PFSK-1 (cell line): ENCODE results near the gene MRPS18C.

Experiments used
- FOXP2 ChIP-seq: optimal IDR thresholded peaks from 2 replicates; pipeline ENCODE3; 2011; ENCODE audit warnings: borderline replicate concordance, control low read depth, inconsistent platforms; ENCODE audit not compliant: insufficient read depth; ENCODE audit errors: extremely low read length, extremely low read depth
- POLR2AphosphoS5 ChIP-seq: IDR thresholded peaks from 2 replicates; pipeline ENCODE4 v1.6.1; 2012; ENCODE audit warnings: low read depth, mild to moderate bottlenecking, control low read depth, low read length, moderate library complexity
- SIN3A ChIP-seq: IDR thresholded peaks from 2 replicates; pipeline ENCODE4 v1.6.1; 2012; ENCODE audit warnings: mild to moderate bottlenecking, low read length, moderate library complexity, borderline replicate concordance; ENCODE audit not compliant: insufficient read depth
- TAF1 ChIP-seq: IDR thresholded peaks from 2 replicates; pipeline ENCODE4 v1.6.1; 2012; ENCODE audit warnings: low read length, control low read depth, borderline replicate concordance; ENCODE audit not compliant: insufficient read depth
- TF ChIP-seq, protein P1 (sequence below), 2 experiments: IDR thresholded peaks; 2 replicates each; pipeline versions ENCODE4 v1.6.1 to v1.8.0; 2011 to 2012; ENCODE audit warnings: low read depth in 2 of 2, low read length in 2 of 2, control low read depth in 1 of 2, inconsistent platforms in 1 of 2, mild to moderate bottlenecking in 1 of 2, moderate library complexity in 1 of 2; ENCODE audit not compliant: insufficient read depth in 1 of 2

DNA sequence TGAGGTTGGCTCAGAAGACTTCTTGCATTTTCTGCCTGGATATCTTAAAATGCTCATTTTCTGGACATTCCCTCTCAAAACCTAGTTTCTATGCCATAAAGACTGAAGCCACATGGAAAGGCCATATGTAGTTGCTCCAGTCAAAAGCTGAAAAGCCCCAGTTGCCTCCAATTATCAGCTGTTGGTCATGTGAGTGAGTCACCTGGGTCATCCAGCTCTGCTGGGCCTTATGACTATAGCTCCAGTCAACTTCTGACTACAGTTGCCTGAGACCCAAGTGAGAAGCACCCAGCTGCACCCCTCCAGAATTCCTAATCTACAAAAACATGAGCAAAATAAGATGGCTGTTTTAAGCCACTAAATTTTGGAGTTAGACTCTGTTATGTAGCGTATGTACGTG lies 42.2 kb upstream of the MRPS18C start:
- TF ChIP-seq, protein P1, sequence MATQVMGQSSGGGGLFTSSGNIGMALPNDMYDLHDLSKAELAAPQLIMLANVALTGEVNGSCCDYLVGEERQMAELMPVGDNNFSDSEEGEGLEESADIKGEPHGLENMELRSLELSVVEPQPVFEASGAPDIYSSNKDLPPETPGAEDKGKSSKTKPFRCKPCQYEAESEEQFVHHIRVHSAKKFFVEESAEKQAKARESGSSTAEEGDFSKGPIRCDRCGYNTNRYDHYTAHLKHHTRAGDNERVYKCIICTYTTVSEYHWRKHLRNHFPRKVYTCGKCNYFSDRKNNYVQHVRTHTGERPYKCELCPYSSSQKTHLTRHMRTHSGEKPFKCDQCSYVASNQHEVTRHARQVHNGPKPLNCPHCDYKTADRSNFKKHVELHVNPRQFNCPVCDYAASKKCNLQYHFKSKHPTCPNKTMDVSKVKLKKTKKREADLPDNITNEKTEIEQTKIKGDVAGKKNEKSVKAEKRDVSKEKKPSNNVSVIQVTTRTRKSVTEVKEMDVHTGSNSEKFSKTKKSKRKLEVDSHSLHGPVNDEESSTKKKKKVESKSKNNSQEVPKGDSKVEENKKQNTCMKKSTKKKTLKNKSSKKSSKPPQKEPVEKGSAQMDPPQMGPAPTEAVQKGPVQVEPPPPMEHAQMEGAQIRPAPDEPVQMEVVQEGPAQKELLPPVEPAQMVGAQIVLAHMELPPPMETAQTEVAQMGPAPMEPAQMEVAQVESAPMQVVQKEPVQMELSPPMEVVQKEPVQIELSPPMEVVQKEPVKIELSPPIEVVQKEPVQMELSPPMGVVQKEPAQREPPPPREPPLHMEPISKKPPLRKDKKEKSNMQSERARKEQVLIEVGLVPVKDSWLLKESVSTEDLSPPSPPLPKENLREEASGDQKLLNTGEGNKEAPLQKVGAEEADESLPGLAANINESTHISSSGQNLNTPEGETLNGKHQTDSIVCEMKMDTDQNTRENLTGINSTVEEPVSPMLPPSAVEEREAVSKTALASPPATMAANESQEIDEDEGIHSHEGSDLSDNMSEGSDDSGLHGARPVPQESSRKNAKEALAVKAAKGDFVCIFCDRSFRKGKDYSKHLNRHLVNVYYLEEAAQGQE (IDR thresholded peaks at IDR 0.05; ENCODE audit: insufficient read depth in 1 of 2, low read depth in 2 of 2, low read length in 2 of 2): no peak
- TF ChIP-seq SIN3A (no peak), TAF1 (no peak), POLR2AphosphoS5 (no peak), FOXP2 (no peak)
